K562 (cell line): ENCODE measurements around the gene BRMS1. TPM values are rescaled to one million over a fixed set of nuclear protein-coding genes. Genes with fewer than 3 reads are reported as not detected.
A peak's percentile ranks its signal among the peaks of the same experiment; 100 is the strongest.
"Not testable (repeated sequence)": the region's sequence is repeated elsewhere in the genome, so short reads cannot be mapped to it uniquely, and the experiment has no call there.

Experiments
- ATAC-seq: fragments of 200-7000 bp; cut with Tn5 transposase; 3 replicates; pipeline ENCODE4 v1.9.1; 2020; ENCODE audit warnings: moderate library complexity
- BruUV-seq: library from RNA; stranded (reverse); fragments of 400-500 nt; replicated peaks from 2 replicates; lab custom pipeline; 2021; lab: Mats Ljungman, UMichigan
- CTCF ChIA-PET: fragments of 300-600 bp; formaldehyde crosslinking; extraction: SDS; loops from one replicate; lab custom pipeline; 2021; ENCODE audit warnings: low intra/inter-chr PET ratio; lab: Yijun Ruan, JAX
- POLR2A ChIA-PET: fragments of 300-600, 350-650 bp; sonication (Branson Sonifier 250); formaldehyde crosslinking; extraction: SDS; loops from one replicate; lab custom pipeline; 2021; ENCODE audit warnings: antibody characterized with exemption, inconsistent platforms; lab: Yijun Ruan, JAX
- DNase-seq, 4 experiments: peaks; one replicate each; pipeline versions ENCODE4 v3.0.0 to v3.0.0-alpha.2; 2011 to 2018; ENCODE audit warnings: low spot score in 3 of 4, mixed read lengths in 3 of 4; ENCODE audit errors: extremely low read depth in 1 of 4
- FAIRE-seq: peaks from 2 replicates; lab custom pipeline; 2011; peaks lifted over from hg19 to GRCh38; lab: Jason Lieb, UNC
- H2AFZ ChIP-seq: 2 replicates; pipeline ENCODE4 v1.6.0; 2011; ENCODE audit warnings: low read depth, low read length, control low read depth, inconsistent platforms
- H3K27ac ChIP-seq: fragments of 200-600 bp; 3 replicates; pipeline ENCODE4 v1.8.0; 2011; ENCODE audit warnings: low read depth, mild to moderate bottlenecking, control low read depth, inconsistent platforms, low read length, moderate library complexity, mixed read lengths; ENCODE audit errors: extremely low read depth
- H3K27me3 ChIP-seq, 2 experiments: fragments of 300-600 bp in 1 of 2; 2 replicates in 1 of 2; 3 replicates in 1 of 2; pipeline versions ENCODE4 v1.6.0 to v1.8.0; 2011; ENCODE audit warnings: inconsistent platforms in 2 of 2, low read length in 2 of 2, mild to moderate bottlenecking in 1 of 2, mixed read lengths in 1 of 2, moderate library complexity in 1 of 2; ENCODE audit not compliant: control insufficient read depth in 2 of 2, insufficient read depth in 2 of 2
- H3K36me3 ChIP-seq: fragments of 300-600 bp; 3 replicates; pipeline ENCODE4 v1.8.0; 2011; ENCODE audit warnings: mild to moderate bottlenecking, low read length, inconsistent platforms; ENCODE audit not compliant: control insufficient read depth, insufficient read depth
- H3K4me1 ChIP-seq, 2 experiments: fragments of 200-600 bp in 1 of 2; replicated peaks in 1 of 2; 2 replicates in 1 of 2; 3 replicates in 1 of 2; pipeline versions ENCODE4 v1.5.1 to v1.8.0; 2011; ENCODE audit warnings: inconsistent platforms in 2 of 2, low read length in 2 of 2, mild to moderate bottlenecking in 1 of 2, mixed read lengths in 1 of 2, moderate library complexity in 1 of 2; ENCODE audit not compliant: control insufficient read depth in 2 of 2, insufficient read depth in 2 of 2
- H3K4me2 ChIP-seq: 2 replicates; pipeline ENCODE4 v1.6.1; 2011; ENCODE audit warnings: low read length, control low read depth, inconsistent platforms, mixed read lengths; ENCODE audit not compliant: insufficient read depth
- H3K4me3 ChIP-seq: fragments of 200-600 bp; sonication (generic), shearing (Covaris generic); 2 replicates; pipeline ENCODE4 v1.5.1; 2016; ENCODE audit warnings: control low read depth, inconsistent platforms
- H3K79me2 ChIP-seq: fragments of 200-600 bp; 3 replicates; pipeline ENCODE4 v1.8.0; 2011; ENCODE audit warnings: low read length, inconsistent platforms; ENCODE audit not compliant: control insufficient read depth, insufficient read depth
- H3K9ac ChIP-seq, 2 experiments: 2 replicates each; pipeline versions ENCODE4 v1.6.0 to v1.6.1; 2011; ENCODE audit warnings: low read depth in 2 of 2, low read length in 2 of 2, control low read depth in 1 of 2, inconsistent platforms in 1 of 2, mild to moderate bottlenecking in 1 of 2, mixed read lengths in 1 of 2; ENCODE audit not compliant: insufficient read depth in 1 of 2
- H3K9me1 ChIP-seq: one replicate; pipeline ENCODE4 v1.6.0; 2011; ENCODE audit warnings: inconsistent platforms, mild to moderate bottlenecking, low read length, moderate library complexity; ENCODE audit not compliant: control insufficient read depth, insufficient read depth
- H3K9me3 ChIP-seq: replicated peaks from 2 replicates; pipeline ENCODE4 v1.5.1; 2011; ENCODE audit warnings: low read depth, low read length, inconsistent platforms; ENCODE audit not compliant: control insufficient read depth, insufficient read depth
- H4K20me1 ChIP-seq: replicated peaks from 2 replicates; pipeline ENCODE4 v1.6.1; 2011; ENCODE audit warnings: low read length, inconsistent platforms, mixed read lengths; ENCODE audit not compliant: control insufficient read depth, insufficient read depth
- MLLT1 ChIP-seq, 2 experiments: fragments of 450-650 bp; IDR thresholded peaks; 2 replicates each; pipeline ENCODE4 v1.6.1; 2016
- WGBS: fragments of 100-300 bp; shearing (Covaris generic); methylation state at CpG from one replicate; pipeline ENCODE4 v1.1.6; 2016; ENCODE audit warnings: low coverage, mixed read lengths; ENCODE audit not compliant: insufficient coverage; ENCODE audit errors: missing lambda C conversion rate; 5-methylcytosine and 5-hydroxymethylcytosine counted together
- in situ Hi-C: fragments of 300-500 bp; cut with MboI; formaldehyde crosslinking; loops from 4 replicates; pipeline ENCODE4 v1.15.0; 2018; ENCODE audit warnings: inconsistent platforms, mixed read lengths
- intact Hi-C: fragments of 100-400 bp; cut with micrococcal nuclease; formaldehyde crosslinking; loops from 2 replicates; pipeline ENCODE4 v1.14.2; 2022
- polyA plus RNA-seq, 8 experiments: library from polyadenylated mRNA; depleted of rRNA in 4 of 8; stranded (reverse) in 5 of 8; unstranded in 3 of 8; fragments of >200 nt; fragmentation: Nextera tagmentation in 2 of 8; fragmentation: Illumina TruSeq in 1 of 8; extraction: Ambion mirVana in 2 of 8; extraction: Trizol in 1 of 8; gene quantifications; 2 replicates each; pipeline versions ENCODE4 v1.2.1 to v1.2.3, GENCODE V29; 2011 to 2014; ENCODE audit warnings: inconsistent platforms in 1 of 8, missing spikeins in 1 of 8
- total RNA-seq, 7 experiments: library from RNA; depleted of rRNA in 6 of 7; stranded (reverse); fragments of >200 nt in 6 of 7; fragmentation: Illumina TruSeq in 2 of 7; extraction: Trizol in 2 of 7; gene quantifications; 2 replicates each; pipeline versions ENCODE4 v1.2.1 to v1.2.3, GENCODE V29; 2011 to 2021; ENCODE audit warnings: low replicate concordance in 1 of 7
- TF ChIP-seq, protein P1 (sequence below): sonication (generic); formaldehyde crosslinking; IDR thresholded peaks from 2 replicates; pipeline ENCODE4 v1.8.1; 2023; ENCODE audit warnings: mild to moderate bottlenecking, missing genetic modification reagents

BRMS1 gene
- total and polyA plus RNA-seq, 9 of the 15 experiments (the other 6 are each of a cell fraction or from before 2014, with no cell fraction given), result 2.2 to 78.8 (median 33.4) TPM

- H3K4me2 ChIP-seq, FAIRE-seq, H3K27me3 ChIP-seq, H3K36me3 ChIP-seq, intact Hi-C loops, ATAC-seq, H3K4me3 ChIP-seq, H3K9me1 ChIP-seq, H3K79me2 ChIP-seq, H3K27ac ChIP-seq, BruUV-seq, H3K9me3 ChIP-seq, H4K20me1 ChIP-seq, DNase-seq, in situ Hi-C loops: not testable (repeated sequence)
- peak in 1 of 2 experiments; percentile 71; a peak in 1 of 4 replicates for TF ChIP-seq MLLT1 (IDR thresholded peaks at IDR 0.05)
- TF ChIP-seq, protein P1, sequence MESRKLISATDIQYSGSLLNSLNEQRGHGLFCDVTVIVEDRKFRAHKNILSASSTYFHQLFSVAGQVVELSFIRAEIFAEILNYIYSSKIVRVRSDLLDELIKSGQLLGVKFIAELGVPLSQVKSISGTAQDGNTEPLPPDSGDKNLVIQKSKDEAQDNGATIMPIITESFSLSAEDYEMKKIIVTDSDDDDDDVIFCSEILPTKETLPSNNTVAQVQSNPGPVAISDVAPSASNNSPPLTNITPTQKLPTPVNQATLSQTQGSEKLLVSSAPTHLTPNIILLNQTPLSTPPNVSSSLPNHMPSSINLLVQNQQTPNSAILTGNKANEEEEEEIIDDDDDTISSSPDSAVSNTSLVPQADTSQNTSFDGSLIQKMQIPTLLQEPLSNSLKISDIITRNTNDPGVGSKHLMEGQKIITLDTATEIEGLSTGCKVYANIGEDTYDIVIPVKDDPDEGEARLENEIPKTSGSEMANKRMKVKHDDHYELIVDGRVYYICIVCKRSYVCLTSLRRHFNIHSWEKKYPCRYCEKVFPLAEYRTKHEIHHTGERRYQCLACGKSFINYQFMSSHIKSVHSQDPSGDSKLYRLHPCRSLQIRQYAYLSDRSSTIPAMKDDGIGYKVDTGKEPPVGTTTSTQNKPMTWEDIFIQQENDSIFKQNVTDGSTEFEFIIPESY, result peak; percentile 34; the same call in 1 of the 2 replicates
- POLR2A ChIA-PET, result interaction anchor here (1.4 to 2.6 kb wide), 5 partner anchors 11 to 52 kb away, joined by 4 to 16 read pairs (median 7); partner anchors contain the start of gene YIF1A
- H2AFZ ChIP-seq, result peak overlapping the region; percentile 13; the same call in 1 of the 2 replicates
- CTCF ChIA-PET, result interaction anchor here (0.7 to 2.9 kb wide), 6 partner anchors 11 to 384 kb away, joined by 3 to 37 read pairs (median 7); partner anchors contain the start of gene RIN1
- 83% methylated on average over 14 of the region's 18 CpGs for WGBS
- peak overlapping the region in 1 of 2 experiments; percentile 89; a peak in 1 of 4 replicates for H3K9ac ChIP-seq
- H3K4me1 ChIP-seq, result peaks cover 23 to 47% of the 10 kb centered on the region in 2 experiments
Measured at GRCh38 chr11:66310803-66311440, 34.0 kb downstream of the BRMS1 start.
